ENCODE measurements around the gene SPAG7.
A peak's percentile ranks its signal among the peaks of the same experiment; 100 is the strongest.

The SPAG7 gene, protein sequence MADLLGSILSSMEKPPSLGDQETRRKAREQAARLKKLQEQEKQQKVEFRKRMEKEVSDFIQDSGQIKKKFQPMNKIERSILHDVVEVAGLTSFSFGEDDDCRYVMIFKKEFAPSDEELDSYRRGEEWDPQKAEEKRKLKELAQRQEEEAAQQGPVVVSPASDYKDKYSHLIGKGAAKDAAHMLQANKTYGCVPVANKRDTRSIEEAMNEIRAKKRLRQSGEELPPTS

DNA sequence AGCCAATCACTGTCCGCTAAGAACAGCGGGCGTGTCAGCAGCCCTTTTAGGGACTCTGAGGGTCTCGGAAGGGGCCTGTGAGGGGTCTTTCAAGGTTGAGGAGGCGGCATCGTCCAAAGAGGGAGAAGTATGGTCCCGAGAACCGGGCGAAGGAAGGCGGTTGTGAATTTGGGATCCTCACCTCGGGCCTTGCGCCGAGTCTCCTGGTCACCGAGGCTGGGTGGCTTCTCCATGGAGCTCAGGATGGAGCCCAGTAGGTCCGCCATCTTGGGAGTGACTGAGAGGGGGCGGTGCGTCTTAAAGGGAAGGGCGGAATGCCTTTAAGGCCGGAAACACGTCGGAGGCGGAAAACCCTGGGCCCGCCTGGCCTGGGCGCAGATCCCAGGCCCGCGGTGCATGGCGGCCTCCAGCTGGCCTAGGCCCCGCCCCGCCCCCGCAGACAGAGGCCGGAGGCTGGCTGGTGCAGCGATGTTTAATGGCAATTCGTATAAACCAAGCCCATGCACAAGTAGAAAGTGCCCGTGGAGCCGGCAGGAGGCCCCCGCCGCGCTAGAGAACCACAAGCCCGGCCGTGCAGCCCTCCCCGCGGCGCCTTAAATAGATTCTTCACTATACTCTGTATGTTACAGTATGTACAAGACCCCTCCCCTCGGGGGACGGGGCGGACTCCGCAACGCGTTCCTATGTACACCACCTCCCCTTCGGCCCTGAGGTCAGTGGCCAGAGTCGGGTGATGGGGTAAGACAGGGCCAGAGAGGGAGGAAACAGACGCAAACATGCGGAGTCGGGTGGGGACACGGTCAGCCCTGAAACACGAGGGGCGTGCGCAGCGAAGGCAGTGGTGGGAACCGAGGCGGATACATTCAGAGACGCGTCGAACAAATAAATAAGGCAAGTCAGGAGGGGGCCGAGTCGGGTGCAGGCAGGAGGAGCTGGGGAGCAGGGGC, at the start of gene SPAG7:
SPAG7 (minus strand) TSS at position 279 of the 947 bp plus-strand sequence; CDS start at position 266, 13 bp downstream.
- peak; percentile 82 to 86 for DNase-seq (ENCODE audit: low read depth in 2 of 2, low spot score in 1 of 2)

DNA sequence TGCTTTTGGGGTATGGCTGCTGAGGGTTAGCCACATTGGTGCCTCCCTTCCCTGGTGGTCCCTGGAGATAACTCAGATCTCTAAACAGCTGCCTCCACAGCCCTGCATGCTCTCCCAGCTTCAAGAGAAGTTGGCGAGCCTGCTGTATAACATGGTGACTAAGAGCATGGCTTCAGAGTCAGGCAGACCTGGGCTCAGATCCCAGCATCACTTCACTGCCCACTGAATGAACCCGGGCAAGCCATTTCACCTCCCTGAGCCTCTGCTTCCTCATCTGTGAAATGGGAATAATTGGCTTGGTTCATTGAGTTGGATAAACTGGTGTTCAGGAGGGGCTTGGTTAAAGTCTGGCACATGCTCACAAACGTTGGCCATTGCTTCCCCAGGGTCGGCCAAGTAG, 46.7 kb upstream of the SPAG7 start:
- no peak for DNase-seq (ENCODE audit: low read depth in 2 of 2, low spot score in 1 of 2)

DNA sequence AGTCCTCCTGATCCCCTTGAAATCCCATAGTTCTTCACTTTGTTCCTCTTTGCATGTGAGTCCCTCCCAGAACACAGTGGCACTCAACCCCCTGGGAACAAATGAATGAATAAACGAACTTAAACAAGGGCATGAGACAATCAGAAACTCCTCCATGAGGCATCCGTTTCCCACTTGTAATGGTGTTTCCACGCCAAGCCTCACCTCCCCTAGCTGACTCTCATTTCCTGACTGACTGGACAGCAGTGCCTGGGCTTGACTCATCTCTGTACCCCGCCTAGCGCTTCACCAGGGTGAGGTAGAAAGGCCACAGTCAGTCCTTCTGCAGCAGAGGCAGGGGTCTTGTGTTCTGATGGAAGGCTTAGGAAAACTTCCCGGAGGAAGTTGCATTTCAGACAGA, 44.3 kb upstream of the SPAG7 start:
- DNase-seq (ENCODE audit: low read depth in 2 of 2, low spot score in 1 of 2), result no peak

DNA sequence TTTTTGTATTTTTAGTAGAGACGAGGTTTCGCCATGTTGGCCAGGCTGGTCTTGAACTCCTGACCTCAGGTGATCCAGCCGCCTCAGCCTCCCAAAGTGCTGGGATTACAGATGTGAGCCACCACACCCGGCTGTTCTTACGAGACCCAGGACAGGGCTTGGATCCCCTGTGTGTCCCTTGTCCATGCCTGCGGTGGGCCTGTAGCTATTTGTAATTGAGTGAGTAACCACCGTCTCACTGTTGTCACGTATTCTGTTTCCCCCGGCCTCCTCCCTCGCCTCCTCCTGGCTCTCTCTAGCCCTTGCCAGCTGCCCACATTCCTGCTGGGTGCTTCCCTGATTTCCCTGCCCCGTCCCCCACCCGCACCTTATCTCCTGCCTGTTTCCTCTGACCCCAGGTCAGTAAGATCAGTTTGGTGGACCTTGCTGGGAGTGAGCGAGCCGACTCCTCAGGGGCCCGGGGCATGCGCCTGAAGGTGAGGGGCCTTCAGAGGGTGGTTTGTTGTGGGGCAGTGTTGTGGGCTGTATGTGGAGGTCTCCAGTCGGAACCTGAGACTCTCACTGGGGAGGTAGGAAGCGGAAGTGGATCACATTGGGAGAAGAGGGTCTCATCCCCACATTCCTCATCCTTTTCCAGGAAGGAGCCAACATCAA, 35.7 kb upstream of the SPAG7 start:
- no peak for DNase-seq (ENCODE audit: low read depth in 2 of 2, low spot score in 1 of 2)

DNA sequence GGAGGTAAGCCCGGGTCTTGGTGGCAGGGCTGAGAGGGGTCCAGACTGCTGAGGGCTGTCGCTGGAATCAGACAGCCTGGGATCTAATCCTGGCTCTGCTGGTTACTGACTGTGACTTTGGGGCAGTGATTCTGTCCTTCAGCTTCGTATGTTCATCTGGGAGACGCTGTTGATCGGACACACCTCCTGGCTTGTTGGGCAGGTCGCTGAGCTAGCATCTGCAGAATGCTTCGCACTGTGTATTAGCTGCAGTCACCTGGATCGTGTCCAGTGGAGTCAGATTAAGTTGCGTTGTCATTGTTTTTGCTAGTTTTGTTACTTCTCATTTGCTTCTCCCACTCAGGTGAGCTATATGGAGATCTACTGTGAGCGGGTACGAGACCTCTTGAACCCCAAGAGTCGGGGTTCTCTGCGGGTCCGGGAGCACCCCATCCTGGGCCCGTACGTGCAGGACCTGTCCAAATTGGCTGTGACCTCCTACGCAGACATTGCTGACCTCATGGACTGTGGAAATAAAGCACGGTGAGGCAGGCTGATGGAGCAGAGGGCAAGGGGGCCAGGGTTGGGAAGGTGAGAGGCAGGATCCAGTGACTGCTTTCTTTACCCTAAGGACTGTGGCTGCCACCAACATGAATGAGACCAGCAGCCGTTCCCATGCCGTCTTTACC, 34.6 kb upstream of the SPAG7 start:
- no peak for DNase-seq (ENCODE audit: low read depth in 2 of 2, low spot score in 1 of 2)

DNA sequence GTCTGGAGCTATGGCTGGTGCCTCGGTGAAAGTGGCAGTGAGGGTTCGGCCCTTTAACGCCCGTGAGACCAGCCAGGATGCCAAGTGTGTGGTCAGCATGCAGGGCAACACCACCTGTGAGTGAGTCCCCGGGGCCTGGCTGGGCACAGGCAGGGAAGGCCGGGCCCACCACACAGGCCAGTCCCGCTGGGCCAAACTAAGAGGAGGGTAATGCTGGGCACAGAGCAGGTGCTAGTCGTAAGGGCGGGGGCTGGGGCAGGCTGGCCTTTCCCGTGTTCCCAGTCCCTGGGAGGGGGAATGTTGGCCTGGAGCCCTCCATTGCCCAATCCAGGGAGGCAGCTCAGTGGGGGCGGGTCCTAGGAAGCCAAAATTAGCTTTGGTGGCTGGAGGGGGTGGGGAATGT, 32.6 kb upstream of the SPAG7 start:
- DNase-seq (ENCODE audit: low read depth in 2 of 2, low spot score in 1 of 2), result no peak

DNA sequence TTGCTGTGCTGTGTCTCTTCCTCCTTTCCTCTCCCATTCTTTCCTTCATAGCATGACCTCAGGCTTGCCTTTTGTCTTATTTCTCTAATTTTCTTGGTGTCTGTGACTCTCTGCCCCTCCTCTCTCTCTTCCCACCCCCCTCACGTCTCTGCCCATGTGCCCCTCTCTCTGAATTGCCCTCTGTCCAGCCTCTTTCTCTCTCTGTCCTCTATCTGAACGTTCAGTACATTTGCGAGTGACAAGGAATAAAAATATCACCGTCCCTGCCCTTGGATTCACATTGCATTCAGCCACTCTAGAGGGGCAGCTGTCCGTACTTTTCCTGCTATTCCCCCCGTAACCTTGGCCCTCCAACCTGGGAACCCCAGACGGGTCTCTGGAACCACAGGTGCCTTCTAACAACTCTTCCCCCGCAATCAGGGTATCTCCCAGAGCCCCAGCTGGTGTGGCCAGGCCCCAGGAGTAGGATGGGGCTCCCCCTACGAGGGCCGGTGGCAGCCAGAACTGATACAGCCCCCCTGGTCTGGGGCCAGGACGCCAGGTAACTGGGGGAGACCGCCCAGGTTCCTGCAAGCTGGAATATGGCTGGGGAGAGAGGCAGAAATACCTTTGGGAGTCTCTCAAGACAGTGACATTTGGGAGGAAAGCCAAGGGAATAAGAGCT, 31.9 kb upstream of the SPAG7 start:
- DNase-seq (ENCODE audit: low read depth in 2 of 2, low spot score in 1 of 2), result no peak

DNA sequence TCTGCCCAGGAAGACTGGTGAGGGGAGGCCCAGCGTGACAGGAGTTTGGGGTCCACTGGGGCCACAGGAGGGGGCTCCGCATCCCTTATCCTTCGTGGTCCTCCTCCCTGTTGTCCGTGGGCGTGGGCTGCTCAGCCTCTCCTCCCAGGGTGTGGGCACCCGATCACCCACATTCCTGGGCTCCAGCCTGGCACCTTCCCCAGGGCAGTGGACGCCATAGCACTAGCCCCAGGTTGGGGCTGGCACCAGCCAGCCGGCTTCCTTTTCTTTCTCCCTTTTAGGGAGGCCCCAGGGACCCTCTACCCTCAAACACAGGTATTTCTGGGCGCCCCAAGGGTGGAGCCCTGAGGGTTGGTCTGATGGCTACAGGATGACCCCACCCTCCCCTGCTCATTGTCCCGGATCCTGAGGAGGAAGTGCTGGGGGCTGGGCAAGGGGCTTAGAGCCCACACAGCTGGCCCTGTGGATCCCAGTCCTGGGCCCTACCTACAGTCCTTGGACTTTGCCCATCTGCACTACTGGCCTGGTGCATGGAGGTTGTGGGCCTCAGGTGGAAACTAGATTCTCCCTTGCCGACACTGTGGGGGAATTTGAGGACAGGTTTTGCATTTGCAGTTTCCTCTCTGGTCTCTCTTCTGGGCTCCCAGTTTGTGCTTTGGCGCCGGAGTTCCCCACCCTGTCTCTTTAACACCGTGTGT, 31.3 kb upstream of the SPAG7 start:
- no peak for DNase-seq (ENCODE audit: low read depth in 2 of 2, low spot score in 1 of 2)

DNA sequence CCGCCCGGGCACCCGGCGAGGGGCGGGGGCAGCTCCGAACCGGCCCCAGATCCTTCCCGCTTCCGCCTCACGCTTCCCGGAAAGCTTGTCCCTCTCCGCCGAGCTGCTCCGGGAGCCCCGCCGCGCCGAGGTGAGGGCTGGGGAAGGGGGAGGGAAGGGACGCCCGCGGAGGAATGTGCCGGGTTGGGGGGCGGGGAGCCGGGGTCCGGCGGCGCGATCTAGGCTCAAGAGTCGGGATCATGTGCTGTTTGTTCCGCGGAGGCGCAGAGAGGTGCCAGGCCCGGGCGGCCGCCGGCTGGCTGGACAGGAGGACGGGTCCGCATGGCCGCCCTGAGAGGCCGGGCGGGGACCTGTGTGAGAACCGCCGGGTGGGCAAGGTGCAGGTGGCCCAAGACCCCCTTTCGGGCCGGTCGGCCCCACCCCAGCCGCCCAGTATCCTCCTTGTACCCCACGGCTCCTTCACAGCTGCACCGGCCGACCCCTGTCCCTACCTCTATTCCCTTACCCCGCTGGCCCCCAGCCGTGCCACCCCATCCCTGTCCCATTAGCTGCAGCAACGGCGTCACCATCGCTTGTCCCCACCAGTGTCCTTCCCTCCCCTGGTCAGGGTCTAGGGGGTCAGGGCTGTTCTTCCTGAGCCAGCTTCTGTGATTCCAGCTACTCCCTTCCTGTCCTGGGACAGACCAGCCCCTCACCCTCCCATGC, 30.6 kb upstream of the SPAG7 start:
- no peak for DNase-seq (ENCODE audit: low read depth in 2 of 2, low spot score in 1 of 2)

DNA sequence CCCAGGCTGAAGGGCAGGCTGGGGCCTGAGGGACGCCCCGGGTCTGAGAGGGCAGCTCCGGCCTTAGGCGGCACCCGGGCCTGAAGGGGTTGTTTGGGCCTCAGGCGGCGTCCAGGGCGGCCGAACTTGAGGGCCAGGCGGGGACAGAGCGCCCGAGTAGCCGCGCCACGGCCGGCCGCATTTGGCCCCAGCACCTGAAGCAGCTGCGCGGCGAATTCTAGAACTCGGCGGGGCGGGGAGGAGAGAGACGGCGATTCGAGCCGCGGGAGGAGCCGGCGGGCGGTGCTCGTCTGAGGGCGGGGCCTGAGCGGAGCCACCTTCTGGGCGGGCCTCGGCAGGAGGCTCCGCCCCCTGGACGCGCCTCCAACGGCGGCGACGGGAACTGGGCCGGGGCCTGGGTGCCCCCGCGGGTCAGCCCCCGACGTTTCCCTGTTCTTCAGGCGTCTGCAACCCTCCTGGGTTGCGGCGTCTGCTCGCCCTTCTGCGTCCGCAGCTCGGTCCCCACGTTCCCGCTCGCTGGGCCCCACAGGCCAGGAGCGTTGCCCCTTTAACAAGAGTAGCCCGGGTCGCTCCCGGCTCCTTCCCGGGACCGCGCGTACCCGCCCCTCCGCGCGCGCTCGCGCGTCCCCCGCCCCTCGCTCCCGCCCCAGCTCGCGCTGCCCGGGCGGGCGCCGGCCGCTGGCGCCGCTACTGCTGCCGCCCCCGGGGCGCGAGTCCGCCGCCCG, 29.8 kb upstream of the SPAG7 start, which contains the start of the genes INCA1 and KIF1C:
INCA1 (minus strand) TSS at position 221 of the 725 bp plus-strand sequence. CDS start 3,085 bp downstream, outside the sequence.
KIF1C (plus strand) TSS at position 649 of the 725 bp plus-strand sequence. CDS start 2,297 bp downstream, outside the sequence.
- peak; percentile 77 to 80 for DNase-seq (ENCODE audit: low read depth in 2 of 2, low spot score in 1 of 2)

DNA sequence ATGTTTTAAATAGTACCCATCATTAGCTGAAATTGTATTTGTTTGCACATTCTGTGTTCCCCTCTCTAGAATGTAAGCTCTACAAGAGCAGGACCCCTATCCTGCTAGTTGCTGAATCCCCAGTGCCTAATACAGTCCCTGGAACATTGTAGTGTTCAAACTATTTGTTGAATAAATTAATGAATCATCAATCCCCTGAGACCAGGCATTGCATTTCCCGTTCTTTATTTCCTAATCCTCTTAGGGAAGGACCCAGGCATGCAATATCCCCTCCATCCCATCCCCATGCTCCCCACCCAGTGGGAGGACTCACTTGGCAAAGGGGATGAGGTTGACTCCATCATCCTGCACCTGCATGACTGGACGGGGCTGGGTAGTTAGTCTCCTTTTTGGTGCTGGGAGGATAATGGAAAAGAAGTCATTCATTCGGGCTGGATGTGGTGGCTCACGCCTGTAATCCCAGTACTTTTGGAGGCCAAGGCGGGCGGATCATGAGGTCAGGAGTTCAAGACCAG, 26.5 kb upstream of the SPAG7 start:
- DNase-seq (ENCODE audit: low read depth in 2 of 2, low spot score in 1 of 2), result no peak

DNA sequence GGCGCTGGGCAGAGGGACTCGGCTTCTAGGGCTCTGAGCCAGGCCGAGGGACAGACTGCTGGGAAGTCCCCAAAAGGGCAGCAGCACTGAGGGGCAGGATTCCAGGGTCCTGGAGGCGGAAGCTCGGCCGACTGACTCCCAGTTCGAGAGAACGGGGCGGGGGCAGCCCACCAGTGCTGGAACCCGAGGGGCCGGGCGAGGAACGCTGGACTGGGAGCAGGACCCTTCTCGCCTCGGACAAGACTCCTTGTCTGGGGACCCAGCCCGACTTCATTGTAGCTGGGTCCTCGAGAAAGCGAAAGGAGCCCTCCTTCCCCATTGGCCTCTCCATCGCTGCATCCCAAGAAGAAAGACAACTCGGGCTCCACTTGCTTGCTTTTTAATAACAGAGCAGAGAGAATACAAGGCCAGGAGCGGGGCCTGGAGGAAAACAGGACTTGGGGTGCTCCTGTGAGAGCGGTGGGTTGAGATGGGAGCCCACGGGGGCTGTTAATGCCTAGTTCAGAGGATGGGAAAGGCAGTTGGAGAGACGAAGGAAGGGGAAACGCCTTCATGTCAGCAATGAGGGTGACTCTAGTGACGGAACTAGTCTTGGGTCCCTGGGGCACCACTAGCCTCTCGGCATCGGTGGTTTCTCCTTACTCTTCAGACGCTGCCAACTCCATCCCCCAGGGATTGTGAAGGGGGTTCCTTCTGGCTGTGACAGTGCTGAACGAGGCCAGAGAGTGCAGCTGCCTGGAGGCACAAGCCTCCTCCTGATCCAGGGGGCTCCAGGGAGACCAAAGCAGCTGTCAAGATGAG, 20.4 kb upstream of the SPAG7 start:
- DNase-seq (ENCODE audit: low read depth in 2 of 2, low spot score in 1 of 2), result no peak

DNA sequence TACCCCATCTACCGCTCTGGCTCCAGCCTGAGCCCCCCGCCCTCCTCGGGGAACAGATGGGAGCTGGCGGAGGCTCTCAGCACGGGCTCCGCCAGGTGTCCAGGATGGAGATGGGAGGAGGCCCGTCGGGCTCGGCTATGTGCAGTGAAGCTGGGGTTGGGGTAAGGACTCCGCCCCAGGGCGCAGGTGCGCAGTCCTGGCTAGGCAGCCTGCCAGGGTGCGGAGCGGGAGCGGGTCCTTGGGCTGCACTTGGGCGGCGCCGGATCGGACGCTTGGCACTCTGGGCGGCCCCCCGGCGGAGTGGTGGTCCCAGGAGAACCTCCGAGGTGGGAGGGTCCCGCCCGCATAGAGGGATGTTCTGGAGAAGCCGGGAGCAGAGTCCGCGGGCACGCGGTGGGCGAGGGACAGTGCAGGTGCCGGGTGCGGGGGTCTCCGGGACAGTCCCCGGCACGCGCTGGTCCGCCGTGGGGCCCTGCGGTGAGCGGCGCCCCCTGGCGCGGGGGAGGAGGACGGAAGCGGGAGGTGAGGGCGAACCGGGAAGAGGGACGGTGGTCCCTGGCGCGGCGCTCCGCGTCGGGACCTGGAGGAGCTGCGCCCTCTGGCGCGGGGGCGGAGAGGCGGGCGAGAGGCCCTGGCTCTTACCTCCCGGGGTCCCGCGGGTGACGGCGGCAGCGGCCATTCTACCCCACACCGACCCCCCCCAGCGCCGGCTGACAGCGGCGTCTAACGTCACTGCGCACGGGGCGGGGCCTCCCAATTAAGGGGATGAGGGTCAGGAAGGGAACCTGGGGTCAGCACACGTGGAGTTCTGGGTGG, 19.5 kb upstream of the SPAG7 start, which contains the start of gene CAMTA2:
CAMTA2 (minus strand) TSS at position 725 of the 816 bp plus-strand sequence. CDS start 1,453 bp downstream, outside the sequence.
- DNase-seq (ENCODE audit: low read depth in 2 of 2, low spot score in 1 of 2), result peak; percentile 72 to 78

DNA sequence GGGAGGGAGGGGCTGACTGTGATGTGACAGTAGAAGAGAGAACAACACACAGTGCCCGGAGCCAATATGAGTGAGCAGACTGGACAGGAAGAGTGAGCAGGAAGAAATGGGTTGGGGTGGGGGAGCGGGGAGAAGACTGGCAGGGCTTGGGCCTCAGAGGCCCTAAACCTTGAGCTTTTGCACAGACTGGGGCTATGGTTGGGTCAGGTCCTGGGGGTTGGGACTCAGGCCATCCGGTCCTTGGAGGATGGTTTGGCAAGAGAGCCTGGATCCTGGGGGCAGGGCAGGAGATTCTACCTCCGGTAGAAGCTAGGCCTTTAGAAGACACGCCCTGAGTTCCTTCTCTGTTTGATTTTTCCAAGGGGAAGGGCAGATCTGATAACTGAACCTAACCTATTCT, 18.8 kb upstream of the SPAG7 start:
- DNase-seq (ENCODE audit: low read depth in 2 of 2, low spot score in 1 of 2), result no peak

DNA sequence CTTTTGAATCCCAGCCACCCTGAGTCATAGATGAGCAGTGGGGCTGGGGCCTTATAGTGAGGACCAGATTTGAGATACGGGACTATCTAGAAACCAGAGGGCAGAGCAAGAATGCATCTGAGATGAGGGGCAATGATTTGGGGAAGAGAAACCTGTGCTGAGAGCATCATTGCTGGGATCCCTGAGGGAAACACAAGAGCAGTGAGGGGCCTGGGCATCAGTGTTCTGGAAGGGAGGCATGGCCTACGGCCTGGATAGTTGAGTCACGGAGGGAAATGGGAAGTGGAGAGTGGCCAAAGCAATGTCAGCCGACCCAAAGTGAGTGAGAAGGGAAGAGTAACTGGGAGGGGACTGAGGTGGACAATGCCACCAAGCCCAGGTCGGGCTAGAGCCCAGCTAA, 14.7 kb upstream of the SPAG7 start:
- no peak for DNase-seq (ENCODE audit: low read depth in 2 of 2, low spot score in 1 of 2)

DNA sequence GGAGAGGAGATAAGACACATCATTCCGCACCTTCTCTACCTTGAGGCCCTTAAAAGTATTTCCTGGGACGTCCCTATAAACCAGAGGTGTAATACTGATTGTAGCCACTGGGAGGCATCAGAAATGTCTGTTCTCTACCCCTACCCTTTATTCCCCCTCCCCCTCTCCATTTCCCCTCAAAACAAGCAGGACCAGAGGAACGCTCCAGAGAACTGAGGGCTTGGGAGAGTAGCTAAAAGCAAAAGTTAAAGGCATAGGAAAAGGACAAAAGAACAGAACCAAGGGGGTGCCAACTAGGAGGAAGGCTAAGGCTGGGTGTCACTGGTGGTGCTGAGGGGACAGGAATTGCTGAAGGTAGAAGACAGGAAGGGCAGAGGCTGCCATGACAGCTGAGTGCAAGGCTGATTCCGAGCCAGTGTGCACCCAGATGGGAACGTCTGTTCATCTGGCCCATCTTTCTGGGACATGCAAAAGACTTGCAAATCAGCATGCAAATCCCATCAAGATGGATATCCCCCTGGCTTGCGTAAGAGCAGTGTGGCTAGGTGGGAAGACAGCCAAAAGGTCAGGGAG, 13.1 kb upstream of the SPAG7 start:
- no peak for DNase-seq (ENCODE audit: low read depth in 2 of 2, low spot score in 1 of 2)

Measured in stimulated activated CD8-positive, alpha-beta memory T cell treated with anti-CD3 and anti-CD28 coated beads, Interleukin-4, amount 100 ng/mL, for 4 hours (primary cell).